Measurements from ENCODE around the gene GNB4.

GNB4 gene

GRCh38 chr3:179451265-179452175, at the start of gene GNB4:
Gene GNB4 (minus strand): TSS chr3:179451470. CDS start chr3:179426200, 25,270 bp downstream.
- peak; percentile 69 for DNase-seq

- DNase-seq = no peak
Observed at GRCh38 chr3:179495483-179495882, 44.2 kb upstream of the GNB4 start.

GRCh38 chr3:179493260-179493659, 42.0 kb upstream of the GNB4 start:
- no peak for DNase-seq

- no peak for DNase-seq
Observed at GRCh38 chr3:179488213-179488612, 36.9 kb upstream of the GNB4 start.

DNA sequence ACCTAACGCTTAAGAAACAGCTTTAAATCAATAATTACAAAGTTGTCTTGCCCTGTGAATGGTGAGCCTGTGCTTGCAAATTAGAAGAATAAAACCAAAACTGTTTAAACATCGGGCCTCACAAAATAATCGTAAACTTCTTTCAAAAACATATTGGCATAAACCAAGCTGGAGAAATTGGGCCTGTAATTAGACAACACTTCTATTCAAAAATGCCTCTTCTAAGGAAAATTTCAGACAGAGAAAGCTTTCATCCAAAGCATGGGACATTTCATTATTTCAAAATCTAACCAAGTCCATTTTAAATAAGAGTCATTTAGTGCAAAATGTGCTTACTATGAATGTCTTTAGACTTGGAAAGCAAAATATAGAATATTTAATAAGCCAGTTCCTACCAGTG, 35.5 kb upstream of the GNB4 start:
- no peak for DNase-seq

- no peak for DNase-seq
Observed at GRCh38 chr3:179482857-179483256, 31.6 kb upstream of the GNB4 start.

GRCh38 chr3:179476215-179476614, 24.9 kb upstream of the GNB4 start:
- DNase-seq = no peak

DNA sequence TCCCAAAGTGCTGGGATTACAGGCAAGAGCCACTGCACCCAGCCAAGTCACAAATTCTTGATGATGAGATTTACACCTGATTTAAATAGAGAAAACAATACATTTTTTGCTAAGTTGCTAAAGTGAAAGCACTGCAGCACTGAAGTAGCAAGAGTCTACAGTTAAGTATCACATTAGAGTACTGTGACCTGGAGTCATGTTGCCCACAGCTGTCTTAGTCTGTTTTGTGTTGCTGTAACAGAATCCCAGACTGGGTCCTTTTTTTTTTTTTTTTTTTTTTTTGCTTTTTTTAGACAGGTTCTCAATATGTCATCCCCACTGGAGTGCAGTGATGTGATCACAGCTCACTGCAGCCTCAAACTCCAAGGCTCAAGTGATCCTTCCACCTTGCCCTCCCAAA, 23.2 kb upstream of the GNB4 start:
- no peak for DNase-seq

GRCh38 chr3:179473565-179473964, 22.3 kb upstream of the GNB4 start:
- no peak for DNase-seq

DNA sequence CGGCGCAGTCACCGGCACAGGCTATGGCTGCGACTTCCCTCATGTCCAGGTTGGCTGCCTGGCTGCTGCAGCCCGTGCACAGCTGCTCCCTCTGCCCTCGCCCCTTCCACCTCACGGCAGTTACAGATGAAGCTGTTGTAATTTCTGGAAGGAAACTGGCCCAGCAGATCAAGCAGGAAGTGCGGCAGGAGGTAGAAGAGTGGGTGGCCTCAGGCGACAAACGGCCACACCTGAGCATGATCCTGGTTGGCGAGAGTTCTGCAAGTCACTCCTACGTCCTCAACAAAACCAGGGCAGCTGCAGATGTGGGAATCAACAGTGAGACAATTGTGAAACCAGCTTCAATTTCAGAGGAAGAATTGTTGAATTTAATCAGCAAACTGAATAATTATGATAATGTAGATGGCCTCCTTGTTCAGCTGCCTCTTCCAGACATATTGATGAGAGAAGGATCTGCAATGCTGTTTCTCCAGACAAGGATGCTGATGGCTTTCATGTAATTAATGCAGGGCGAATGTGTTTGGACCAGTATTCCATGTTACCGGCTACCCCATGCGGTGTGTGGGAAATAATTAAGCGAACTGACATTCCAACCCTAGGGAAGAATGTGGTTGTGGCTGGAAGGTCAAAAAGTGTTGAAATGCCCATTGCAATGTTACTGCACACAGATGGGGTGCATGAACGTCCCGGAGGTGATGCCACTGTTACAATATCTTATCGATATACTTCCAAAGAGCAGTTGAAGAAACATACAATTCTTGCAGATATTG, 13.2 kb upstream of the GNB4 start:
- DNase-seq = no peak

DNA sequence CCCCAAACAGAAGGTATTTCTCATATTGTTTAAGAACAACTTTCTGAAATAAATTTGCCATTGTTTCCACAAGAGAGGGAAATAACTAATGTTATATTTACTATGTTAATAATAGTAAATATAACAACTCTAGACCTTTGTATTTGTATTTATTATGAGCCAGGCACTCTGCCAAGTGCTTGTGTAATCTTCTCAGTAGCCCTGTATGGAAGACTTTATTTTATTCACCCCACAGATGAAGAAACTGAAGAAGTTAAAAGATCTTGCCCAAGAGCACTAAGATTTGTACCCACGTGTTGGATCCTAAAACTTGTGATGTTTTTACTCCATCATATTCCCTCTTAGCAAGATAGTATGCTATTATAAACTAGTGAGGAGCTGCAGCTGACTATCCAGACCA, 12.0 kb upstream of the GNB4 start:
- DNase-seq = no peak

GRCh38 chr3:179460260-179460659, 9.0 kb upstream of the GNB4 start:
- no peak for DNase-seq

DNA sequence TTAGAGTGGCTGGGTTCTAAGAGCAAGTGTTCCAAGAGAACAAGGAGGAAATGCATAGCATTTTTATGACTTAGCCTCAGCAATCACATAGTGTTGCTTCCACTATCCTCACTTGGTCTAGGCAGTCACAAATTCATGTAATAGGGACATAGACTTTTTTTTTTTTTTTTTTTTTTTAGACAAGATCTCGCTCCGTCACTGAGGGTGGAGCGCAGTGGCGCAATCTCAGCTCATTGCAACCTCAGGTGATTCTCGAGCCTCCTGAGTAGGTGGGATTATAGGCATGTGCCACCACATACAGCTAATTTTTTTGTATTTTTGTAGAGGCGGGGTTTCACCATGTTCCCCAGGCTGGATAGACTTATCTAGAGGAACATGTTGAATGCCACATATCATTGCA, 4.7 kb upstream of the GNB4 start:
- no peak for DNase-seq

GRCh38 chr3:179454887-179455286, 3.6 kb upstream of the GNB4 start:
- no peak for DNase-seq

DNA sequence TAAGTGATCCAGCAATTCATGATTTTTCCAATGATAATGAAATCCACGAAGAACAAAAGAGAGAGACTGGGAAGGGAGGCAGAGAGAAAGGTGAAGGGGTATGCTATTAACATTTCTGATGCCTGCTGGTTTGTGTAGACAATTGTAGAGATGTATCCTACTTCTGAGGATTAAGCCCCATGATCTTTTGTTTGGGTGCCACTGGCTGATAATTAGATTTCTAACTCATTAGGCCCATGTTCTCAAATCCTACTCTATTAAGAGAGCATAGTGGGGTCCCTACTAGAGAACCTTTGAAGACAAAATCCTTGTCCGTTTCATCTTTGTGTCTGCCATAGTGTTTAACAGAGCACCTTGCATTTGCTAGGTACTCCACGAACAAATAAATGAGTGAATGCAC, 2.7 kb upstream of the GNB4 start:
- DNase-seq = no peak

GRCh38 chr3:179452872-179453271, 1.6 kb upstream of the GNB4 start:
- no peak for DNase-seq

DNA sequence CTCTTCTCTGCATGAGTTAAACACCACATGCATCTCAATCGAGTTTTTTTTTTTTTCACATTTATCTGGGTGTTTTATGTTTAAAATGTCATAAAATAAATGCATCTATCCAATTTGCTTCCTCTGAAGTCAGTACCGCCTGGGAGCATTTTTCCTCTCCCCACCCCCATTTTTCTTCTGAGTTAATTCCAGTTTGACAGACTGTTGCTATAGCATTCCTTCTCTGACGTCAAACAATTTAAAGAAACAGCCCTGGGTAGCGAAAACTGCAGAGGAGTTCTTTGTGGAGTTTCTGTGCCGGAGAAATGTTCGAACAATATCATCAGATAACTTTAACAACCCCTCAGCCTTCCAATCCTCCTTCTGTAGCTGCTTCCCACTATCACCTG, 900 bp upstream of the GNB4 start:
- no peak for DNase-seq

GRCh38 chr3:179450901-179451264, 387 bp downstream of the GNB4 start:
- no peak for DNase-seq

DNA sequence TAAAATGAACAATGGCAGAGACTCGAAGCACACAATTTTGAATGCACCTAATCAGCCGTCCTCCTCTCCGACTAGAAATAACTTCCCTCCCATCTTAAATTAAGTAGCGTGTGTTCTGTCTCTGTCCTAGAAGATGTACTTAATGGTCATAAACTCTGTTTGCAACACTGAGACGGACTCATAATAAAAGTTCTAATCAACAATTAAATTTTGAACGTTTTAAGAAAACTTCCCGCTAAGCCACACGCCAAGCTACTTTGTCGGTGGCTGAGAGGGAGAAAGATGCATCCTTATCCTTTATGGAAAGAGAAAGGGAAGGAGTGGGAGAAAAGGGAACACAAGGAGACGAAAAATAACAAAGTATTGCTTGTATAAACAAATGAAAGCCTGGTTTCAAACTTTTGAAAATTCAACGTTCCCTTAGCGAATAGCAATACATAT, 989 bp downstream of the GNB4 start:
- DNase-seq = no peak

GRCh38 chr3:179449636-179450035, 1.6 kb downstream of the GNB4 start:
- no peak for DNase-seq

- no peak for DNase-seq
Observed at GRCh38 chr3:179447251-179447650, 4.0 kb downstream of the GNB4 start.

DNA sequence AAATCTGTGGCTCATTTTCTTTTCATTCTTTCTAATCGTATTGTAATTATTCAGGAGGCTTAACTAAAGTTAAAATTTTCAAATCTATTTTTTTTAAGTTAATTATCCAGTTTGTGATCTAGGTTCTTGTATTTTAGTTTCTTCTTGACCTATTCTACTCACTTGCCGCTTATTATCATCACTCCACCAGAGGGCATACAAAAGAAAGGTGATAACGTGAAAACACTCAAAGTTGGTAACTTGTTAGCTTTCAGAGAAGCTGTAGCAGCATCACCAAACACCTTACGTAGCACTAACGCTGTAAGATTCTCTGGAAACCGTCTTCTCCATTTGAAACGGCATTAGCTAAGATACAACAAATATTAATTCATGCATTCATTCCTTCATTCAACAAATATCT, 4.8 kb downstream of the GNB4 start:
- DNase-seq = peak; percentile 27

DNA sequence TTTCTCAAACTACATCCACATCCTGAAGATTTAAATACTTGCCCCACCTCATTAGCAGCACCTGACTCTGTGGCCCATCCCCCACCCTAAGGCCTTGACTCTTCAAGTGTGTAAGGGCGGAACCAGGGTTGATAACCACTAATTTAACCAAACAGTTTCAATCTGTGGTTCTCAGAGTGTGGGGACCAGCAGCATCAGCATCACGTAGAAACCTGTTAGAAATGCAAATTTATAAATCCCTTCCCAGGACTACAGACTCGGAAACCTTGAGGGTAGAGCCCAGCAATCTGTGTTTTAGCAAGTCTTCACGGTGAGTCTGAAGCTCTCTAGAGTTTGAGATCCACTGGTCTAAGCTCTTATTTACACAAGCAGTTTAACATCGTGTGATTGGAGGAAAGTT, 12.4 kb downstream of the GNB4 start:
- DNase-seq = no peak

DNA sequence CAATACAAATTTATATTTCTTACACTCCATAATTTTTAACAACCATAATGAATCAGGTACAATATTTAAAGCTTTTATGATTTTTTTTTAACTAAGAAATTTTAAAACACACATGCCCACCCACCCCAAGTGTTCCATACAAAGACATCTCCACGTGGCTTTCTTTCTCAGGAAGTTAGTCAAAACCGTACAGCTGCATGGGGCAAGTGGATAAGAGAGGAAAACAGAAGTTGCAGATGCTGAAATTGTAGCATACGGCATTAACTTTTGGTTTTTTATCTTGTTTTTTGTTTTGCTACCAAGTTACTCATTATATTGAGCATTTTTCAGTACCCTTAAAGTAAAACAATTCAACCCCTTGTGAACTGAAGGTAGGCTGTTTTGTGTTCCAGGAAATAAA, 14.8 kb downstream of the GNB4 start:
- DNase-seq = no peak
